ENCODE measurements around the gene RAPGEF1.

DNA sequence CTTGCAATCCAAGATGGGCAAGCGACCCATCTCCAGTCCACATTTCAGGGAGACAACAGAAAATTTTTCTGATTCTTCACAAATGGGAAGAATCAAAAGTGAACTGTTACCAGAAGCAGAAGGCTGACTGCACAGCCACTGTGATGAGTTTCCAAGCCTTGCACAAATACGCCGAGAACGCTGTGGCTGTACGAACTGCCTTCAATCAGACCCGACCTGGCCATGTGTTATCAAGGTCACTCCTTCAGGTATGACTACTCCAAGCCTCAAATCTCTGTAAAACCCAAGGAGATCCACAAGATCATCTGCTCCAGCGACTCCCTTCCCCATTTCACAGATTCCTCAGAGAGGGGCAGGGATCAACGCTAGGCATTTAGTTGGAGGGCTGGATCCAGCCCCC, 26.9 kb downstream of the RAPGEF1 start:
- TF ChIP-seq POLR2A (IDR thresholded peaks at IDR 0.05) = no peak
- TF ChIP-seq, protein P1, sequence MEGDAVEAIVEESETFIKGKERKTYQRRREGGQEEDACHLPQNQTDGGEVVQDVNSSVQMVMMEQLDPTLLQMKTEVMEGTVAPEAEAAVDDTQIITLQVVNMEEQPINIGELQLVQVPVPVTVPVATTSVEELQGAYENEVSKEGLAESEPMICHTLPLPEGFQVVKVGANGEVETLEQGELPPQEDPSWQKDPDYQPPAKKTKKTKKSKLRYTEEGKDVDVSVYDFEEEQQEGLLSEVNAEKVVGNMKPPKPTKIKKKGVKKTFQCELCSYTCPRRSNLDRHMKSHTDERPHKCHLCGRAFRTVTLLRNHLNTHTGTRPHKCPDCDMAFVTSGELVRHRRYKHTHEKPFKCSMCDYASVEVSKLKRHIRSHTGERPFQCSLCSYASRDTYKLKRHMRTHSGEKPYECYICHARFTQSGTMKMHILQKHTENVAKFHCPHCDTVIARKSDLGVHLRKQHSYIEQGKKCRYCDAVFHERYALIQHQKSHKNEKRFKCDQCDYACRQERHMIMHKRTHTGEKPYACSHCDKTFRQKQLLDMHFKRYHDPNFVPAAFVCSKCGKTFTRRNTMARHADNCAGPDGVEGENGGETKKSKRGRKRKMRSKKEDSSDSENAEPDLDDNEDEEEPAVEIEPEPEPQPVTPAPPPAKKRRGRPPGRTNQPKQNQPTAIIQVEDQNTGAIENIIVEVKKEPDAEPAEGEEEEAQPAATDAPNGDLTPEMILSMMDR (IDR thresholded peaks at IDR 0.05) = no peak

Measured in ovary (tissue), 3 donors.